Hematopoietic multipotent progenitor cell treated with erythropoietin and hydrocortisone succinate and interleukin-3 and kit ligand, for 6 days (in vitro differentiated cells): ENCODE measurements around the gene CDC42EP1.
A peak's percentile ranks its signal among the peaks of the same experiment; 100 is the strongest.
"Not testable (repeated sequence)": the region's sequence is repeated elsewhere in the genome, so short reads cannot be mapped to it uniquely, and the experiment has no call there.

ENCODE experiments used
- DNase-seq: peaks from one replicate; pipeline ENCODE4 v3.0.0-alpha.2; 2015

The CDC42EP1 gene

GRCh38 chr22:37588546-37589215 is 28.4 kb downstream of the CDC42EP1 start:
- no peak for DNase-seq

GRCh38 chr22:37589636-37590035 is 29.4 kb downstream of the CDC42EP1 start:
- no peak for DNase-seq

DNA sequence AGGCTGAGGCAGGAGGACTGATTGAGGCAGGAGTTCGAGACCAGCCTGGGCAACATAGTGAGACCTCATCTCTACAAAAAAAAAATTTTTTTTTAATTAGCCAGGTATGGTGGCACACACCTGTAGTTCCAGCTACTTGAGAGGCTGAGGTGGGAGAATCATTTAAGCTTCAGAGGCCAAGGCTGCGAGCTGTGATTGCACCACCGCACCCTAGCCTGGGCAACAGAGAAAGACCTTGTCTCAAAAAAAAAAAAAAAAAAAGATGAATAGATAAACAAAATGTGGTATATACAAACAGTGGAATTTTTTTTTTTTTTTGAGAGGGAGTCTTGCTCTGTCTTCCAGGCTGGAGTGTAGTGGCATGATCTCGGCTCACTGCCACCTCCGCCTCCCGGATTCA is 30.8 kb downstream of the CDC42EP1 start:
- not testable (repeated sequence) for DNase-seq

GRCh38 chr22:37591823-37592404 is 31.6 kb downstream of the CDC42EP1 start:
- DNase-seq = no peak

- DNase-seq = no peak
These were observed 34.0 kb downstream of the CDC42EP1 start for GRCh38 chr22:37594237-37594636.

- DNase-seq = no peak
These were observed 38.9 kb downstream of the CDC42EP1 start for GRCh38 chr22:37599153-37599552.

- DNase-seq = no peak
These were observed 40.9 kb downstream of the CDC42EP1 start for GRCh38 chr22:37601203-37601539.

- DNase-seq = peak; percentile 43
These were observed 41.5 kb downstream of the CDC42EP1 start for GRCh38 chr22:37601540-37602442.

GRCh38 chr22:37602546-37603277 is 42.4 kb downstream of the CDC42EP1 start:
- DNase-seq = not testable (repeated sequence)

DNA sequence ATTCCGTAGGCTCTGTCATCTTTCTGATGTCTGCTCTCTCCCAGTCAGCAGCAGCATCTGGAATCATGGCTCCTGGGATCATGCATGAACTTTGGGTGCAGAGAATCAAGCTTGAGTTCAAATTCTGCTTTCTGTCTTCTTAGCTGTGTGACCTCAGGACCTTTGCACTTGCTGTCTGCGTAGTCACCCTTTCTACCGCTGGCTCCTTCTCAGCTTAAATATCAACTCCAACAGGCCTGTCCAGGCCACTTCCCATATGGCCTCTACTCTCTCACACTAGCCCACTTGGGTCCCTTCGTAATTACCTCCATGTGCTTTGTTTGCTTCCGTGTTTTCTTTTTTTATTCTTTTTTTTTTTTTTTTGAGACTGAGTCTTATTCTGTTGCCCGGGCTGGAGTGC is 43.8 kb downstream of the CDC42EP1 start:
- DNase-seq = no peak

- no peak for DNase-seq
These were observed 44.6 kb downstream of the CDC42EP1 start for GRCh38 chr22:37604875-37605274.

DNA sequence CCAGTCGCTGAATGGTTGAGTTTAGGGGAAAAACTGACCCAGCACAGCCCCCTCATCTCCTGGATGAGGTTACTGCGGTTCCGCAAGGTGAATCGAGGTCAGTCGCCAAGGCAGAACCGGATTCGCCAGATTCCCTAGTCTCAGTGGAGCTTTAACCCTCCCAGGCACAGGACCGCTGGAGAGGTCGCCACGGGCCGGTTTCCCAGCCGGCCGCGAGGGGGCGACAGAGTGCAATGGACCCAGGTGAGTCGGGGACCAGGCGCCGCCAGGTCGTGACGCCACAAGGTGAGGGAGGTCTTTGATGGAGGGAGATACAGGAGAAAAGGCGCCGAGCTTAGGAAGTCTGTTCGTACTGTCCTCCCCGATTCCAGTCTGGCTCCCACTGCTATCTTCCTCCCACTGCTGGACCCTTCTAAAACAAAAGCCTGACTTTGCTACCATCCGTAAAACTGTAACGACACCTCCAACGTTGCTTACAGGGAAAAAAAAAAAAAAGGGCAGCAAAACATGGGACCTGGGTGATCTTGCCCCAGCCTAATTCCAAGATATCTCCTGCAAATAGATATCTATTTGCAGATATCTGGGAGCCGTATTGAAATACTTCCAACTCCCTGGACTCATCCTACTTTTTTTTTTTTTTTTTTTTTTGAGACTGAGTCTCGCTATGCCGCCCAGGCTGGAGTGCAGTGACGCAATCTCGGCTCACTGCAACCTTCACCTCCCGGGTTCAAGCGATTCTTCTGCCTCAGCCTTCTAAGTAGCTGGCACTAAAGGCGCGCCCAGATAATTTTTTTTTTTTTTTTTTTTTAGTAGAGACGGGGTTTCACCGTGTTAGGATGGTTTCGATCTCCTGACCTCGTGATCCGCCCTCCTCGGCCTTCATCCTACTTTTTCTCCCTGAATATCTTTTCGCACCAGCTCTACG is 47.0 kb downstream of the CDC42EP1 start:
- DNase-seq = peak; percentile 76

DNA sequence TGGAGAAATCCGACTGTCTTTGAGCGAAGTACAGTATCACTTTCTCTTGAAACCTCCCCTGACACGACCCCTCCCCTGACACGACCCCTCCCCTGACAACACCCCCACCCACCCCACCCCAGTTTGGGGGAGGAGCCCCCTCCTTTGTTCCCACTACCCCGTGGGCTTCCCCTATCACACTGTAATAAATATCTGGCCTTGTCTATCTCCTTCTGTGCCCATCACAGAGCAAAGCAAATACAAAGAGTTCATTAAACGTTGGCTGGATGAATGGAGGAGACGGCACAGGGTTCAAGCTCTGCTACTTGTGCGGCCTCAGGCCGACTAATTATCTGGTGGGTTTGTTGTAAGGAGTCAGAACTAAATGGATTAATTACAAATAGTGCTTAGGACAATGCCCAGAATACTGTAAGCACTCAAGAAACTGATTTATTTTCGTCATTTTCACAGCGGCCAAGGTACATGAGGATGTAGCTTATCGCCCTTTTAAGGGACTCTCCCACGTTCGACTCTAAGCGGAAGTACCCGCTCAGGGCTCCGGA is 47.7 kb downstream of the CDC42EP1 start:
- DNase-seq = no peak

- DNase-seq = peak; percentile 98
These were observed 48.4 kb downstream of the CDC42EP1 start, which contains the start of gene GGA1 for GRCh38 chr22:37608477-37609239. TSS of gene GGA1 (plus strand) at chr22:37608834. CDS start at chr22:37608861, 27 bp downstream.

- DNase-seq = peak; percentile 47
These were observed 49.2 kb downstream of the CDC42EP1 start for GRCh38 chr22:37609240-37610152.

DNA sequence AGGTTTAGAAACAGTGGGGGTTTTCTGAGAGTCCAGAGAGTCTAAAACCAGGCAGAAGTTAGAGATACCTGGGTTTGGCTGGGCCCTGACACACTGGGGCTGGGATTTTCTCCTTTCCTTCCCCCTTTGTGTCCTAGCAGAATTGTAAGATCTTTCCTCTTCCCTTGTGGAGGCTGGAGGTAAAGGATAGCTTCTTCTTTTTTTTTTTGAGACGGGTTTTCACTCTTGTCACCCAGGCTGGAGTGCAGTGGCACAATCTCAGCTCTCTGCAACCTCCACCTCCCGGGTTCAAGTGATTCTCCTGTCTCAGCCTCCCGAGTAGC is 49.8 kb downstream of the CDC42EP1 start:
- not testable (repeated sequence) for DNase-seq

DNA sequence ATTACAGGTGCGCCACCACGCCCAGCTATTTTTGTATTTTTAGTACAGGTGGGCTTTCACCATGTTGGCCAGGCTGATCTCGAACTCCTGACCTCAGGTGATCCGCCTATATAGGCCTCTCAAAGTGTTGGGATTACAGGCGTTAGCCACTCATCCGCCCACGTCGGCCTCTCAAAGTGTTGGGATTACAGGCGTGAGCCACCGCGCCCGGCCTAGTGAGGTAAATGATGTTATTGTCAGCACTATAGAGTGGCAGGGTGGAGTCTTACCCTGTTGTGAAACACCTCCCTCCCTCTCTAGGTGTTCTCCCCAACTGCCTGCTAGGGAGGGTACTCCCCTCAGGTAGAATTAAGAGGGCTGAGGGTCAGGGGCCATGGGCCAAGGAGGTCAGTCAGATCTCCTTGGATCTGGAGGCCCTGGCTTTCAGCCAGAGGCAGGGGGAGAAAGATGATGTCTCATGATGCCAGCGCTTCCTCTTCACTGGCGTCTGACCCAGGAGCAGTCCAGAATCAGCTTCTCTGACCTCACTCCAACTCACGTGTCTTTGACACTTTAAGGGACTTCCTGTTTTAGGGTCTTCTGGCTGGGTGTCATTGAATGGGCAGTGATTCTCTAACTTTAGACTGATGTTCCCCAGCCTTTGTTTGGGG is 50.3 kb downstream of the CDC42EP1 start:
- peak; percentile 45 for DNase-seq

DNA sequence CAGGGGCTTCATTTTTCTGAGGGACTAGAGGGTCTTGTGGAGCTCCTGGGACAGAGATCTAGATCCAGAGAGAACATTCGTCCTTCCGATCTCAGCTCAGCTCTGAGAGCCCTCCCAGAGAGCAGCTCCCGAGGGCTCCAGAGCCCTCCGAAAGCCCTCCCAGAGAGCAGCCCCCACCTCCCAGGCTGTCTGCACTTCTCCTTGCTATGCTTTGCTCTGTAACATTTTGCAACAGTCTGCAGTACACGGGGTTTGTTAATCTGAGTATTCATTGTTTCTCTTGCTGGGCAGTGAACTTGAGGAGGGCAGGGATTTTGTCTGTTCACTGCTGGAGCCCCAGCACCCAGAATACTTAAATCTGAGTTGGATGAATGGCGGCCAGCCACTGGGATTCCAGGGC is 50.9 kb downstream of the CDC42EP1 start:
- DNase-seq = no peak
